IPS-20b (cell line): ENCODE results near the gene MRS2.
"Not testable (repeated sequence)": the region's sequence is repeated elsewhere in the genome, so short reads cannot be mapped to it uniquely, and the experiment has no call there.

Source experiments
- H3K27ac ChIP-seq: one replicate; pipeline ENCODE4 v1.5.1; 2013; ENCODE audit warnings: low read length
- H3K27me3 ChIP-seq: 2 replicates; pipeline ENCODE4 v1.6.1; 2013; ENCODE audit warnings: mild to moderate bottlenecking, low read length, inconsistent platforms; ENCODE audit not compliant: insufficient read depth
- H3K36me3 ChIP-seq: 2 replicates; pipeline ENCODE4 v1.6.1; 2013; ENCODE audit warnings: low read depth, mild to moderate bottlenecking, inconsistent platforms, low read length, moderate library complexity; ENCODE audit not compliant: insufficient read depth
- H3K4me1 ChIP-seq: 2 replicates; pipeline ENCODE4 v1.6.1; 2013; ENCODE audit warnings: mild to moderate bottlenecking, control low read depth, inconsistent platforms, low read length, moderate library complexity; ENCODE audit not compliant: insufficient read depth
- H3K4me3 ChIP-seq: 2 replicates; pipeline ENCODE4 v1.5.1; 2013; ENCODE audit warnings: mild to moderate bottlenecking, low read length, inconsistent platforms
- H3K9ac ChIP-seq: 2 replicates; pipeline ENCODE4 v1.6.1; 2013; ENCODE audit warnings: low read depth, mild to moderate bottlenecking, inconsistent platforms, low read length, moderate library complexity
- H3K9me3 ChIP-seq: 2 replicates; pipeline ENCODE4 v1.6.1; 2013; ENCODE audit warnings: mild to moderate bottlenecking, low read depth, low read length, inconsistent platforms; ENCODE audit not compliant: insufficient read depth

The MRS2 gene

GRCh38 chr6:24414531-24414930 lies 11.8 kb downstream of the MRS2 start:
- not testable (repeated sequence) for H3K9me3 ChIP-seq, H3K4me1 ChIP-seq, H3K27ac ChIP-seq, H3K4me3 ChIP-seq, H3K9ac ChIP-seq, H3K27me3 ChIP-seq
- peaks cover 95% of the 10 kb centered on the region for H3K36me3 ChIP-seq

GRCh38 chr6:24415753-24416152 lies 13.0 kb downstream of the MRS2 start:
- H3K36me3 ChIP-seq, result peaks cover 95% of the 10 kb centered on the region
- no peak overlapping the region for H3K9ac ChIP-seq
- H3K9me3 ChIP-seq, result no peaks in the 10 kb centered on the region
- H3K27ac ChIP-seq, result no peak overlapping the region
- H3K4me3 ChIP-seq, result no peak overlapping the region
- H3K27me3 ChIP-seq, result no peaks in the 10 kb centered on the region
- no peaks in the 10 kb centered on the region for H3K4me1 ChIP-seq

GRCh38 chr6:24419526-24419925 lies 16.8 kb downstream of the MRS2 start:
- Histone ChIP-seq H3K4me3 (no peak overlapping the region), H3K9ac (no peak overlapping the region), H3K9me3 (no peaks in the 10 kb centered on the region), H3K4me1 (no peaks in the 10 kb centered on the region), H3K36me3 (peaks cover 100% of the 10 kb centered on the region), H3K27ac (no peak overlapping the region), H3K27me3 (no peaks in the 10 kb centered on the region)

GRCh38 chr6:24425091-24425490 lies 22.4 kb downstream of the MRS2 start:
- no peak overlapping the region for H3K4me3 ChIP-seq
- H3K9ac ChIP-seq, result no peak overlapping the region
- no peak overlapping the region for H3K27ac ChIP-seq
- H3K36me3 ChIP-seq, result peaks cover 67% of the 10 kb centered on the region
- H3K9me3 ChIP-seq, result no peaks in the 10 kb centered on the region
- no peaks in the 10 kb centered on the region for H3K4me1 ChIP-seq
- H3K27me3 ChIP-seq, result no peaks in the 10 kb centered on the region

GRCh38 chr6:24426729-24427446 lies 24.2 kb downstream of the MRS2 start:
- H3K9ac ChIP-seq, result no peak overlapping the region
- H3K27ac ChIP-seq, result no peak overlapping the region
- no peak overlapping the region for H3K4me3 ChIP-seq
- H3K9me3 ChIP-seq, result no peaks in the 10 kb centered on the region
- H3K36me3 ChIP-seq, result peaks cover 49% of the 10 kb centered on the region
- no peaks in the 10 kb centered on the region for H3K27me3 ChIP-seq
- no peaks in the 10 kb centered on the region for H3K4me1 ChIP-seq

GRCh38 chr6:24428615-24429014 lies 25.9 kb downstream of the MRS2 start:
- Histone ChIP-seq H3K4me1 (no peaks in the 10 kb centered on the region), H3K27me3 (no peaks in the 10 kb centered on the region), H3K27ac (no peak overlapping the region), H3K36me3 (peaks cover 32% of the 10 kb centered on the region), H3K4me3 (no peak overlapping the region), H3K9me3 (no peaks in the 10 kb centered on the region), H3K9ac (no peak overlapping the region)

GRCh38 chr6:24429146-24429545 lies 26.4 kb downstream of the MRS2 start:
- no peak overlapping the region for H3K27ac ChIP-seq
- peaks cover 27% of the 10 kb centered on the region for H3K36me3 ChIP-seq
- no peak overlapping the region for H3K4me3 ChIP-seq
- H3K9ac ChIP-seq, result no peak overlapping the region
- H3K27me3 ChIP-seq, result no peaks in the 10 kb centered on the region
- H3K9me3 ChIP-seq, result no peaks in the 10 kb centered on the region
- no peaks in the 10 kb centered on the region for H3K4me1 ChIP-seq

- Histone ChIP-seq H3K9me3 (no peaks in the 10 kb centered on the region), H3K36me3 (peaks cover 17% of the 10 kb centered on the region), H3K27me3 (no peaks in the 10 kb centered on the region), H3K9ac (no peak overlapping the region), H3K4me1 (no peaks in the 10 kb centered on the region), H3K27ac (no peak overlapping the region), H3K4me3 (no peak overlapping the region)
Measured at GRCh38 chr6:24430086-24430485, 27.4 kb downstream of the MRS2 start.

- H3K4me1 ChIP-seq, result no peaks in the 10 kb centered on the region
- peaks cover 8% of the 10 kb centered on the region for H3K36me3 ChIP-seq
- H3K4me3 ChIP-seq, result no peak overlapping the region
- H3K27ac ChIP-seq, result no peak overlapping the region
- no peak overlapping the region for H3K9ac ChIP-seq
- H3K27me3 ChIP-seq, result no peaks in the 10 kb centered on the region
- no peaks in the 10 kb centered on the region for H3K9me3 ChIP-seq
Measured at GRCh38 chr6:24431045-24431451, 28.3 kb downstream of the MRS2 start.

- Histone ChIP-seq H3K27ac (no peak overlapping the region), H3K4me3 (no peak overlapping the region), H3K9ac (no peak overlapping the region)
Measured at GRCh38 chr6:24432611-24433010, 29.9 kb downstream of the MRS2 start.

GRCh38 chr6:24436979-24437378 lies 34.2 kb downstream of the MRS2 start:
- Histone ChIP-seq H3K27ac (no peak overlapping the region), H3K36me3 (no peaks in the 10 kb centered on the region), H3K9me3 (no peaks in the 10 kb centered on the region), H3K4me1 (no peaks in the 10 kb centered on the region), H3K27me3 (no peaks in the 10 kb centered on the region), H3K4me3 (no peak overlapping the region), H3K9ac (no peak overlapping the region)

More at GRCh38 chr6:24432611-24433010, 29.9 kb downstream of the MRS2 start:
- Histone ChIP-seq H3K36me3 (no peaks in the 10 kb centered on the region), H3K9me3 (no peaks in the 10 kb centered on the region), H3K4me1 (no peaks in the 10 kb centered on the region), H3K27me3 (no peaks in the 10 kb centered on the region)

GRCh38 chr6:24439858-24440539 lies 37.3 kb downstream of the MRS2 start:
- no peaks in the 10 kb centered on the region for H3K9me3 ChIP-seq
- H3K4me1 ChIP-seq, result no peaks in the 10 kb centered on the region
- H3K36me3 ChIP-seq, result no peaks in the 10 kb centered on the region
- H3K4me3 ChIP-seq, result no peak overlapping the region
- no peak overlapping the region for H3K27ac ChIP-seq
- H3K27me3 ChIP-seq, result no peaks in the 10 kb centered on the region
- H3K9ac ChIP-seq, result no peak overlapping the region
